WTC11 (cell line): ENCODE results near the gene DCST2. TPM values are rescaled to one million over a fixed set of nuclear protein-coding genes. Genes with fewer than 3 reads are reported as not detected.

ENCODE experiments used
- ATAC-seq: fragments of 200-7000 bp; cut with Tn5 transposase; 2 replicates; pipeline ENCODE4 v1.10.0; 2021; ENCODE audit warnings: mild to moderate bottlenecking, moderate library complexity
- CTCF ChIA-PET: fragments of 300-600 bp; sonication (Branson Sonifier 250); formaldehyde crosslinking; loops from one replicate; lab custom pipeline; 2021; ENCODE audit warnings: antibody characterized with exemption; lab: Charles Lee
- POLR2A ChIA-PET: fragments of 350-600 bp; sonication (Branson Sonifier 250); formaldehyde crosslinking; loops from one replicate; lab custom pipeline; 2021; ENCODE audit warnings: antibody characterized with exemption; lab: Charles Lee
- DNase-seq: peaks from one replicate; pipeline ENCODE4 v3.0.0; 2021; ENCODE audit warnings: low spot score
- H3K27ac Mint-ChIP-seq: 2 replicates; pipeline ENCODE4 v1.8.0; 2021; ENCODE audit warnings: mixed read lengths
- H3K27me3 Mint-ChIP-seq: 2 replicates; pipeline ENCODE4 v1.8.0; 2021; ENCODE audit warnings: low read depth, mild to moderate bottlenecking, moderate library complexity, mixed read lengths
- H3K36me3 Mint-ChIP-seq: 2 replicates; pipeline ENCODE4 v1.8.0; 2021; ENCODE audit warnings: mixed read lengths
- H3K4me1 Mint-ChIP-seq: 2 replicates; pipeline ENCODE4 v1.8.0; 2022; ENCODE audit warnings: mixed read lengths
- H3K4me3 Mint-ChIP-seq: 2 replicates; pipeline ENCODE4 v1.8.0; 2021; ENCODE audit warnings: mild to moderate bottlenecking, moderate library complexity, mixed read lengths
- H3K9me3 Mint-ChIP-seq: 2 replicates; pipeline ENCODE4 v1.8.0; 2021; ENCODE audit warnings: mixed read lengths
- AR ChIP-seq: fragments of 250-450 bp; sonication (Bioruptor Pico); IDR thresholded peaks from 2 replicates; pipeline ENCODE4 v1.9.0; 2021; ENCODE audit warnings: mild to moderate bottlenecking
- ATF1 ChIP-seq: sonication (generic); formaldehyde crosslinking; IDR thresholded peaks from 2 replicates; pipeline ENCODE4 v1.8.1; 2023; ENCODE audit warnings: mild to moderate bottlenecking, moderate library complexity, missing genetic modification reagents
- CREM ChIP-seq: sonication (generic); formaldehyde crosslinking; IDR thresholded peaks from 2 replicates; pipeline ENCODE4 v1.8.1; 2022; ENCODE audit warnings: mild to moderate bottlenecking, missing genetic modification reagents, moderate library complexity
- CTCF ChIP-seq: fragments of 200-600 bp; IDR thresholded peaks from 2 replicates; pipeline ENCODE4 v1.8.0; 2022; ENCODE audit warnings: antibody characterized with exemption
- E2F5 ChIP-seq: sonication (generic); formaldehyde crosslinking; IDR thresholded peaks from 2 replicates; pipeline ENCODE4 v1.8.1; 2022; ENCODE audit warnings: mild to moderate bottlenecking, moderate library complexity, missing genetic modification reagents
- EMX1 ChIP-seq: fragments of 250-450 bp; sonication (Bioruptor Pico); IDR thresholded peaks from 2 replicates; pipeline ENCODE4 v1.8.0; 2021; ENCODE audit warnings: mild to moderate bottlenecking
- ESRRA ChIP-seq: sonication (generic); formaldehyde crosslinking; IDR thresholded peaks from 2 replicates; pipeline ENCODE4 v1.8.1; 2022; ENCODE audit warnings: mild to moderate bottlenecking, missing genetic modification reagents, borderline replicate concordance
- FOXK1 ChIP-seq: sonication (generic); formaldehyde crosslinking; IDR thresholded peaks from 2 replicates; pipeline ENCODE4 v1.8.0; 2022; ENCODE audit warnings: mild to moderate bottlenecking, moderate library complexity, missing genetic modification reagents
- FOXP4 ChIP-seq: sonication (generic); formaldehyde crosslinking; IDR thresholded peaks from 2 replicates; pipeline ENCODE4 v1.8.0; 2022; ENCODE audit warnings: mild to moderate bottlenecking, missing genetic modification reagents
- GABPB1 ChIP-seq: sonication (generic); formaldehyde crosslinking; IDR thresholded peaks from 2 replicates; pipeline ENCODE4 v1.8.1; 2023; ENCODE audit warnings: mild to moderate bottlenecking, missing genetic modification reagents
- GTF2I ChIP-seq: fragments of 250-450 bp; sonication (Bioruptor Pico); conservative IDR thresholded peaks from 2 replicates; pipeline ENCODE4 v1.4.0; 2021; ENCODE audit warnings: mild to moderate bottlenecking
- MYBL2 ChIP-seq: sonication (generic); formaldehyde crosslinking; IDR thresholded peaks from 2 replicates; pipeline ENCODE4 v1.8.1; 2023; ENCODE audit warnings: mild to moderate bottlenecking, moderate library complexity, missing genetic modification reagents
- NFYB ChIP-seq: sonication (generic); formaldehyde crosslinking; conservative IDR thresholded peaks from 2 replicates; pipeline ENCODE4 v1.8.0; 2022; ENCODE audit warnings: low read depth, missing genetic modification reagents
- NR1H2 ChIP-seq: sonication (generic); formaldehyde crosslinking; IDR thresholded peaks from 2 replicates; pipeline ENCODE4 v1.9.0; 2021; ENCODE audit warnings: mild to moderate bottlenecking, moderate library complexity, missing genetic modification reagents
- NR3C1 ChIP-seq: sonication (generic); formaldehyde crosslinking; conservative IDR thresholded peaks from 2 replicates; pipeline ENCODE4 v1.8.1; 2023; ENCODE audit warnings: low read depth, mild to moderate bottlenecking, missing genetic modification reagents
- PREB ChIP-seq: sonication (generic); formaldehyde crosslinking; IDR thresholded peaks from 2 replicates; pipeline ENCODE4 v1.8.1; 2022; ENCODE audit warnings: mild to moderate bottlenecking, missing genetic modification reagents, moderate library complexity, borderline replicate concordance
- RORB ChIP-seq: fragments of 250-450 bp; sonication (Bioruptor Pico); IDR thresholded peaks from 2 replicates; pipeline ENCODE4 v1.9.0; 2021; ENCODE audit warnings: mild to moderate bottlenecking
- SP1 ChIP-seq: sonication (generic); formaldehyde crosslinking; conservative IDR thresholded peaks from 2 replicates; pipeline ENCODE4 v1.8.1; 2022; ENCODE audit warnings: missing genetic modification reagents
- TEAD1 ChIP-seq: sonication (generic); formaldehyde crosslinking; IDR thresholded peaks from 2 replicates; pipeline ENCODE4 v1.8.0; 2022; ENCODE audit warnings: mild to moderate bottlenecking, missing genetic modification reagents
- ZBTB21 ChIP-seq: sonication (generic); formaldehyde crosslinking; IDR thresholded peaks from 2 replicates; pipeline ENCODE4 v1.8.1; 2023; ENCODE audit warnings: mild to moderate bottlenecking, missing genetic modification reagents, borderline replicate concordance
- ZBTB43 ChIP-seq: sonication (generic); formaldehyde crosslinking; IDR thresholded peaks from 2 replicates; pipeline ENCODE4 v1.8.1; 2023; ENCODE audit warnings: mild to moderate bottlenecking, missing genetic modification reagents
- ZNF219 ChIP-seq: sonication (generic); formaldehyde crosslinking; IDR thresholded peaks from 2 replicates; pipeline ENCODE4 v1.8.0; 2023; ENCODE audit warnings: missing genetic modification reagents, mild to moderate bottlenecking, borderline replicate concordance
- ZNF232 ChIP-seq: sonication (generic); formaldehyde crosslinking; IDR thresholded peaks from 2 replicates; pipeline ENCODE4 v1.8.0; 2022; ENCODE audit warnings: mild to moderate bottlenecking, missing genetic modification reagents
- ZNF425 ChIP-seq: fragments of 250-450 bp; sonication (Bioruptor Pico); conservative IDR thresholded peaks from 2 replicates; pipeline ENCODE4 v1.9.0; 2021; ENCODE audit warnings: mild to moderate bottlenecking
- ZNF671 ChIP-seq: fragments of 250-450 bp; sonication (Bioruptor Pico); IDR thresholded peaks from 2 replicates; pipeline ENCODE4 v1.8.0; 2021; ENCODE audit warnings: mild to moderate bottlenecking
- total RNA-seq: library from RNA; stranded (reverse); gene quantifications from 3 replicates; pipeline ENCODE4 v1.2.3, GENCODE V29; 2021

DCST2 gene
- total RNA-seq, 1 experiment from 2014 or later, result 0.83 TPM

GRCh38 chr1:155017041-155017945 is 16.3 kb downstream of the DCST2 start:
- CTCF ChIA-PET, result interaction anchor here (0.6 to 6.8 kb wide), 51 partner anchors 9 to 396 kb away, joined by 3 to 79 read pairs (median 6); partner anchors contain the start of genes ADAM15, DCST1, DCST2 and EFNA3
- H3K4me3 Mint-ChIP-seq, result peak overlapping the region; percentile 62
- H3K27ac Mint-ChIP-seq, result peak overlapping the region; percentile 70
- H3K27me3 Mint-ChIP-seq, result peaks cover 4% of the 10 kb centered on the region; the same call in 1 of the 2 replicates
- peaks cover 8% of the 10 kb centered on the region; the same call in 1 of the 2 replicates for H3K36me3 Mint-ChIP-seq
- ATAC-seq (peak; percentile 88), DNase-seq (peak; percentile 93)
- H3K9me3 Mint-ChIP-seq, result no peaks in the 10 kb centered on the region
- POLR2A ChIA-PET, result interaction anchor here (0.6 to 3.5 kb wide), 16 partner anchors 12 to 1151 kb away, joined by 3 to 28 read pairs (median 4); partner anchors contain the start of genes ADAM15, CHRNB2, FLAD1 and LENEP
- peaks cover 46% of the 10 kb centered on the region for H3K4me1 Mint-ChIP-seq
- TF ChIP-seq ZNF425 (no peak), RORB (CRISPR knock-in tag) (no peak), NR3C1 (CRISPR knock-in tag) (no peak), GABPB1 (peak; percentile 80), MYBL2 (peak; percentile 62; the same call in 1 of the 2 replicates), ATF1 (CRISPR knock-in tag) (no peak; the same call in 1 of the 2 replicates), ZBTB21 (CRISPR knock-in tag) (peak; percentile 87), ZBTB43 (CRISPR knock-in tag) (peak; percentile 71; the same call in 1 of the 2 replicates), AR (CRISPR knock-in tag) (no peak), ZNF232 (CRISPR knock-in tag) (peak; percentile 56), TEAD1 (CRISPR knock-in tag) (peak; percentile 88), FOXK1 (CRISPR knock-in tag) (peak; percentile 81), GTF2I (CRISPR knock-in tag) (no peak), NR1H2 (CRISPR knock-in tag) (no peak), CTCF (peak; percentile 84), EMX1 (CRISPR knock-in tag) (no peak), FOXP4 (CRISPR knock-in tag) (peak; percentile 75), ZNF671 (CRISPR knock-in tag) (no peak), CREM (peak; percentile 48), SP1 (CRISPR knock-in tag) (peak; percentile 94), ZNF219 (CRISPR knock-in tag) (no peak), PREB (CRISPR knock-in tag) (no peak), E2F5 (CRISPR knock-in tag) (peak; percentile 93), ESRRA (CRISPR knock-in tag) (no peak), NFYB (CRISPR knock-in tag) (0 out of 2 replicates have a peak, but pooled peaks have one; percentile 14)
